GM06990 (cell line): ENCODE measurements around the gene MAP3K14.
A peak's percentile ranks its signal among the peaks of the same experiment; 100 is the strongest.

Experiments
- DNase-seq: peaks from one replicate; pipeline ENCODE4 v3.0.0-alpha.2; 2011; ENCODE audit not compliant: insufficient read length; ENCODE audit errors: extremely low read depth
- H3K27me3 ChIP-seq: replicated peaks from 2 replicates; pipeline ENCODE4 v1.6.0; 2011; ENCODE audit warnings: low read length; ENCODE audit not compliant: control insufficient read depth, insufficient read depth
- H3K36me3 ChIP-seq: 2 replicates; pipeline ENCODE4 v1.5.1; 2011; ENCODE audit warnings: low read length; ENCODE audit not compliant: control insufficient read depth, insufficient read depth
- H3K4me3 ChIP-seq: replicated peaks from 2 replicates; pipeline ENCODE4 v1.5.1; 2011; ENCODE audit warnings: low read depth, mild to moderate bottlenecking, control low read depth, low read length
- TF ChIP-seq, protein P1 (sequence below): IDR thresholded peaks from 2 replicates; pipeline ENCODE4 v1.5.1; 2011; ENCODE audit warnings: low read length, control low read depth, mild to moderate bottlenecking, inconsistent platforms; ENCODE audit not compliant: insufficient read depth, poor library complexity, severe bottlenecking

The MAP3K14 gene

GRCh38 chr17:45260204-45260783 is 56.5 kb downstream of the MAP3K14 start:
- DNase-seq: no peak
- H3K36me3 ChIP-seq: peaks cover 19% of the 10 kb centered on the region
- H3K4me3 ChIP-seq: no peak overlapping the region
- TF ChIP-seq, protein P1, sequence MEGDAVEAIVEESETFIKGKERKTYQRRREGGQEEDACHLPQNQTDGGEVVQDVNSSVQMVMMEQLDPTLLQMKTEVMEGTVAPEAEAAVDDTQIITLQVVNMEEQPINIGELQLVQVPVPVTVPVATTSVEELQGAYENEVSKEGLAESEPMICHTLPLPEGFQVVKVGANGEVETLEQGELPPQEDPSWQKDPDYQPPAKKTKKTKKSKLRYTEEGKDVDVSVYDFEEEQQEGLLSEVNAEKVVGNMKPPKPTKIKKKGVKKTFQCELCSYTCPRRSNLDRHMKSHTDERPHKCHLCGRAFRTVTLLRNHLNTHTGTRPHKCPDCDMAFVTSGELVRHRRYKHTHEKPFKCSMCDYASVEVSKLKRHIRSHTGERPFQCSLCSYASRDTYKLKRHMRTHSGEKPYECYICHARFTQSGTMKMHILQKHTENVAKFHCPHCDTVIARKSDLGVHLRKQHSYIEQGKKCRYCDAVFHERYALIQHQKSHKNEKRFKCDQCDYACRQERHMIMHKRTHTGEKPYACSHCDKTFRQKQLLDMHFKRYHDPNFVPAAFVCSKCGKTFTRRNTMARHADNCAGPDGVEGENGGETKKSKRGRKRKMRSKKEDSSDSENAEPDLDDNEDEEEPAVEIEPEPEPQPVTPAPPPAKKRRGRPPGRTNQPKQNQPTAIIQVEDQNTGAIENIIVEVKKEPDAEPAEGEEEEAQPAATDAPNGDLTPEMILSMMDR: no peak
- H3K27me3 ChIP-seq: no peaks in the 10 kb centered on the region

- TF ChIP-seq, protein P1: no peak
- Histone ChIP-seq H3K4me3 (no peak overlapping the region), H3K36me3 (peaks cover 8% of the 10 kb centered on the region), H3K27me3 (no peaks in the 10 kb centered on the region)
- DNase-seq: no peak
Measured at GRCh38 chr17:45258981-45259380, 57.8 kb downstream of the MAP3K14 start.

DNA sequence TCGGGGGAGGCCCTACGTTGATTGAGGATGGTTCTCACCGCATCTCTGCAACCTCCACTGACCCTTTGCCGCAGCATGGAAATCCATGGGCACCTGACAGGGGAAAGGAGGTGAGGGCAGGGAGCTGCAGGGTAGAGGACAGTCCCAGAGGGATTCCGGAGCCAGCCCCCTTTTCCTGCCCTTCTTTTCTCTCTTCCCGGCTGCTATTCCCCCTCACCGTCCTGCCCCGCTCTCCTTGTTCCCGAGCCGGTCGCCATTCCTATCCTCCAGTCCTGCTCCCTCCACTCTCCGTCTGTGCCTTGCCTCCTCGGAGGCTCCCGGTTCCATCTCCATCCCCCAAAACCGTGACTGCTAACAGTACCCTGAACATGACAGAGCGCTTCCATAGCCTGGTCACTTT is 59.7 kb downstream of the MAP3K14 start:
- TF ChIP-seq, protein P1: no peak
- Histone ChIP-seq H3K36me3 (no peaks in the 10 kb centered on the region; the same call in none of the 2 replicates), H3K4me3 (no peak overlapping the region), H3K27me3 (no peaks in the 10 kb centered on the region)
- DNase-seq: no peak

DNA sequence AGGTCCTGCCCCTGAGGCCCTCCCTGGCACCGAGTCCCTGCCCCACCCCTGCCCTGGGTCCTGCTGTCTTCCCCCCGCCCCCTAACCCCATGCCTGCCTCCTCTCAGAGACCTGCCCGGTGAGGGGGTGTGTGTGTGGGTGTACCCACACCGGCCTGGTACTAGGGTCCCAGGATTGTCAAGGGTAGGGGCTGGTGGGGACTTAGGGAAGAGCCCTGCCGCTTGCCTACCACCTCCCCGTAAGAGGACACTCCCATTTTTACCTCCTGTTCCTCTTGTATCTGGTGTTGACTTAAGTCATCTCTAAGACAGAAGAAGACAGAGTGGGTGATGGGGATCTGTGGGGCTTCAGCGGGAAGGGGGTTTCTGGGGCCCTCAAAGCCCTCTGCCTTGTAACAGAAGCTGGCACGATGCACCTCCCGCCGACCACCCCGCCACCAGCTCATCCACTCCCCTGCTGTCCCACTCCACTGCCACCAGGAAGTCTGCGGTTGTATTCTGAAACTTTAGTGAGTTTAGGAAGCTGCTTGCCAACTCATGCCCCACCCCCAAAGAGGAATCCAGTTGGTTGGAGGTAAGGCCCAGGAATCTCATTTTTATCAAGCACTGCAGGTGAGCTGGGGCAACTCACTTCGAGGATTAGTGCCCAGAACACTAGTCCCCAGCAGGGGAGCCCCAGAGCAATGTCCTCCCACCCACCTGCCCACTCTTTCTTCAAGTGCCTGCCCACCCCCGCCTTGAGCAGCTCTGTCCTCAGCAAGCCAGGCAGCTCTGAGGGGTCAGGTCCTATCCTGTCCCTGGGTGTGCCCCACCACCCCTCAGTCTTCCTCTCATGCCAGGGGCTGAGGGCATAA is 60.5 kb downstream of the MAP3K14 start:
- no peaks in the 10 kb centered on the region; the same call in none of the 2 replicates for H3K36me3 ChIP-seq

DNA sequence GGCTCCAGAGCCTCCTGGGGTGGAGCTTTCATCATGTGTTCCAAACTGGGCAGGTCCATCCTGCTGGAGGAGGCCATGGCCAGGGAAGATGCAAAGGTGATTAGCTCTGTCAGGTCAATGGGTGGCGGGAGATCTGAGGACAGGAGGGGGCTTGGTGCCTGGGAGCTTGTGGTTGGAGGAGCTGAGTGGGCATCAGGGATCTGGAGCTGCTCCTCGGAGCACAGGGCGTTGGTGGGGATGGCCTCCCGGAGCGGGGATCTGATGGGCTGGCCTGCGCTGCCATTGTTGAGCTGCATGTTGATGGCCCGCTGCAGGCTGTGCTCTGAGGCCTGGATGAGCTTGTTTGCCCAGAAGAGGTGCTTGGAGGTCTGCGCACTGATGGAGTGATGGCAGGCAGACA is 61.5 kb downstream of the MAP3K14 start:
- H3K27me3 ChIP-seq: no peaks in the 10 kb centered on the region
- H3K4me3 ChIP-seq: no peak overlapping the region
- TF ChIP-seq, protein P1: no peak
- peaks cover 4% of the 10 kb centered on the region for H3K36me3 ChIP-seq
- no peak for DNase-seq

More for the DNA sequence above, 60.5 kb downstream of the MAP3K14 start:
- no peak overlapping the region for H3K4me3 ChIP-seq
- TF ChIP-seq, protein P1: peak; percentile 33
- H3K27me3 ChIP-seq: no peaks in the 10 kb centered on the region
- no peak for DNase-seq
